OCI-LY7 (cell line): Measurements from ENCODE around the gene ZNF592. TPM values are rescaled to one million over a fixed set of nuclear protein-coding genes. Genes with fewer than 3 reads are reported as not detected.

Experiments
- BruUV-seq: library from RNA; stranded (reverse); fragments of 400-500 nt; replicated peaks from 2 replicates; lab custom pipeline; 2021; lab: Mats Ljungman, UMichigan
- CTCF ChIA-PET: fragments of 300-600 bp; sonication (Branson Sonifier 250); formaldehyde crosslinking; loops from one replicate; lab custom pipeline; 2022; ENCODE audit warnings: antibody characterized with exemption; ENCODE audit not compliant: unreplicated experiment; lab: Charles Lee
- POLR2A ChIA-PET: fragments of 300-600 bp; sonication (Branson Sonifier 250); formaldehyde crosslinking; loops from one replicate; lab custom pipeline; 2022; ENCODE audit warnings: antibody characterized with exemption; lab: Charles Lee
- DNase-seq: peaks from one replicate; pipeline ENCODE4 v3.0.0-alpha.2; 2015; ENCODE audit warnings: low spot score
- H2AFZ ChIP-seq: fragments of 200-600 bp; sonication (generic), shearing (Covaris generic); 2 replicates; pipeline ENCODE4 v1.6.1; 2014; ENCODE audit warnings: mild to moderate bottlenecking, antibody characterized with exemption, low read length, moderate library complexity
- H3K27ac ChIP-seq: fragments of 200-600 bp; sonication (generic); 2 replicates; pipeline ENCODE4 v1.5.1; 2014; ENCODE audit warnings: mixed run types, low read depth, mild to moderate bottlenecking, moderate library complexity, low read length, inconsistent platforms; ENCODE audit not compliant: poor library complexity, severe bottlenecking
- H3K36me3 ChIP-seq: fragments of 200-600 bp; sonication (generic); 2 replicates; pipeline ENCODE4 v1.6.1; 2014; ENCODE audit warnings: mild to moderate bottlenecking, antibody characterized with exemption, low read length, moderate library complexity, mixed read lengths; ENCODE audit not compliant: insufficient read depth
- H3K4me1 ChIP-seq: fragments of 200-600 bp; sonication (generic); 2 replicates; pipeline ENCODE4 v1.5.1; 2014; ENCODE audit warnings: mild to moderate bottlenecking, low read length; ENCODE audit not compliant: insufficient read depth, poor library complexity, severe bottlenecking
- H3K4me2 ChIP-seq: fragments of 200-600 bp; sonication (generic); 2 replicates; pipeline ENCODE4 v1.6.1; 2014; ENCODE audit warnings: mild to moderate bottlenecking, low read length
- H3K4me3 ChIP-seq: fragments of 200-600 bp; sonication (generic); 2 replicates; pipeline ENCODE4 v1.5.1; 2014; ENCODE audit warnings: mild to moderate bottlenecking, low read depth, low read length; ENCODE audit not compliant: poor library complexity, severe bottlenecking
- H3K79me2 ChIP-seq: fragments of 200-600 bp; sonication (generic); 2 replicates; pipeline ENCODE4 v1.6.1; 2016; ENCODE audit warnings: low read depth, mild to moderate bottlenecking, low read length, moderate library complexity, mixed read lengths; ENCODE audit not compliant: insufficient read depth
- H3K9me2 ChIP-seq: fragments of 200-600 bp; sonication (generic); 2 replicates; pipeline ENCODE4 v1.6.1; 2016; ENCODE audit warnings: mild to moderate bottlenecking, low read length, mixed read lengths; ENCODE audit not compliant: insufficient read depth
- H3K9me3 ChIP-seq: fragments of 200-600 bp; sonication (generic); 2 replicates; pipeline ENCODE4 v1.6.1; 2014; ENCODE audit warnings: mild to moderate bottlenecking, mixed run types, low read length, mixed read lengths
- H4K20me1 ChIP-seq: fragments of 200-600 bp; sonication (generic); 2 replicates; pipeline ENCODE4 v1.6.1; 2014; ENCODE audit warnings: mild to moderate bottlenecking, antibody characterized with exemption, low read length, moderate library complexity, mixed read lengths; ENCODE audit not compliant: insufficient read depth
- EZH2phosphoT487 ChIP-seq: fragments of 200-600 bp; sonication (generic); IDR thresholded peaks from 2 replicates; pipeline ENCODE4 v1.6.1; 2018; ENCODE audit warnings: low read depth, borderline replicate concordance, mild to moderate bottlenecking, mixed run types, antibody characterized with exemption, low read length, moderate library complexity, mixed read lengths
- intact Hi-C: fragments of 100-400 bp; cut with micrococcal nuclease; formaldehyde crosslinking; loops from one replicate; pipeline ENCODE4 v1.10.0; 2022; ENCODE audit not compliant: unreplicated experiment
- total RNA-seq, 2 experiments: library from RNA; depleted of rRNA in 1 of 2; stranded (reverse); fragments of >200 nt in 1 of 2; shearing (Covaris generic) in 1 of 2; gene quantifications; 2 replicates each; pipeline ENCODE4 v1.2.3, GENCODE V29; 2014 to 2022
- TF ChIP-seq, protein P1 (sequence below): fragments of 200-600 bp; sonication (generic); conservative IDR thresholded peaks from 2 replicates; pipeline ENCODE4 v1.5.1; 2014; ENCODE audit warnings: mild to moderate bottlenecking, antibody characterized with exemption, low read length, moderate library complexity, mixed read lengths

ZNF592 gene
- total RNA-seq, 2 experiments from 2014 or later, result 23.0 to 41.3 TPM

DNA sequence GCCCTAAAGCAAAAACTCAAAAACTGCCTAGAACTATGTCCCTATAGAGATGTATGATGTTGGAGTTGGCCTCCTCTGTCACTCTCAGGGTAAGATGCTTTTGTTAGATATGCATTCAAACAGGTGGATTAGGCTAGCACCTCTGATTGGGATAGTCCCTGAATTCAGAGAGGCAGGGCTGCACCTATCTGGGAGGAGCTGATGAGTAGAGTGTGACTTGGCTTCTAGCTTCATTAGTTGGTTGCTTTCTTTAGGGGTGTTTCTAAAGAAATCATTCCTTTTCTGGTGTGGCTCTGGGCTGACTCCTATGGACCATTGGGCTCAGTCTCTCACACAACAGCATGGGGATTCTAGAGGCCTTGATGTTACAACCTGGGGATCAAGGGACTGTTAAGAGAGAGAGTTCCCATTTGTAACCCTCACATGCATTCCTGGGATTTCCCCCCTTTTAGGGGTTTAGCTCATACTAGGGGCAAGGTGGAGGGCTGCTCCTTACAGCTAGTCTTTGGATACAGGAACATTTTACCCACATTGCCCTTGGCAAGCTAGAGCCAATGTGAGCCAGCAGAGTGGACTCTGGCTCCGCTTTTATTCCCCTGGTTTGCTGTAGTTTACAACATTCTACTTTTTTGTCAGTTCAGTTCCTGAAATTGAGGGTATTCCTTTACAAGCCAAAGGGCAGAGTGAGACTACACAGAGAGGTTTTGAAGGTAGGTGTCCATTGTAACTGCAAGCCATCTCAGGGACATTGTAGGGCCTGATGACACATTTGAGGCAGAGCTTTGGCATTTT lies 7.5 kb downstream of the ZNF592 start:
- Histone ChIP-seq H3K4me3 (no peak overlapping the region), H3K4me2 (no peak overlapping the region), H3K4me1 (peaks cover 47% of the 10 kb centered on the region), H3K27ac (no peak overlapping the region), H3K9me2 (no peaks in the 10 kb centered on the region), H3K36me3 (peaks cover 50% of the 10 kb centered on the region), H3K9me3 (no peaks in the 10 kb centered on the region), H4K20me1 (peaks cover 27% of the 10 kb centered on the region; the same call in 1 of the 2 replicates), H2AFZ (no peak overlapping the region), H3K79me2 (peaks cover 100% of the 10 kb centered on the region)
- no TSS peak for BruUV-seq
- ChIA-PET POLR2A (interaction anchor here (0.7 to 1.0 kb wide), 2 partner anchors 9 to 31 kb away, joined by 3 to 4 read pairs; no protein-coding TSS in a partner anchor), CTCF (interaction anchor here (0.6 kb wide), 1 partner anchor 69 kb away, joined by 3 read pairs; no protein-coding TSS in a partner anchor)
- intact Hi-C loops, result no loop called here
- DNase-seq, result no peak
- TF ChIP-seq EZH2phosphoT487, result no peak

DNA sequence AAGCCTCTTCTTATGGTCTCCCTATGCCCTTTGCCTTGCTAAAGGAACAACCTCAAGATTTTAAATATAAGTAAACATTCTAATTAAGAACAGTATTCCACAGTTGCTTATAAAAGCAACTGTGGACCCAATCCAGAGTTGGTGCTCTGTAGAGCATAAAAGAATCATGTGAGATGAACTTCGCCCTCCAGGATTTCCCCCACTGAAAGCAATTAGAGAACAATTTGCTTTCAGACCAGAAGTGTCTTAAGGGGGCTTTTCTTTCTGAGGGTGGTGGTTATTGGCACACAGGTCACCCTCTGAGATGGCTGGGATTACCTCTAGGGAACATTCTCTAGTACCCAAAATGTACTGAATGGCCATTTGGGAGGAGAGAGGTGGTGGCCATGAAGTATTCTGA lies 10.6 kb downstream of the ZNF592 start:
- no peak overlapping the region for H2AFZ ChIP-seq
- H3K36me3 ChIP-seq, result peaks cover 40% of the 10 kb centered on the region
- no peaks in the 10 kb centered on the region for H3K9me2 ChIP-seq
- CTCF ChIA-PET, result no interaction called here
- no TSS peak for BruUV-seq
- intact Hi-C loops, result no loop called here
- H3K4me3 ChIP-seq, result no peak overlapping the region
- H4K20me1 ChIP-seq, result peaks cover 45% of the 10 kb centered on the region
- TF ChIP-seq, protein P1, sequence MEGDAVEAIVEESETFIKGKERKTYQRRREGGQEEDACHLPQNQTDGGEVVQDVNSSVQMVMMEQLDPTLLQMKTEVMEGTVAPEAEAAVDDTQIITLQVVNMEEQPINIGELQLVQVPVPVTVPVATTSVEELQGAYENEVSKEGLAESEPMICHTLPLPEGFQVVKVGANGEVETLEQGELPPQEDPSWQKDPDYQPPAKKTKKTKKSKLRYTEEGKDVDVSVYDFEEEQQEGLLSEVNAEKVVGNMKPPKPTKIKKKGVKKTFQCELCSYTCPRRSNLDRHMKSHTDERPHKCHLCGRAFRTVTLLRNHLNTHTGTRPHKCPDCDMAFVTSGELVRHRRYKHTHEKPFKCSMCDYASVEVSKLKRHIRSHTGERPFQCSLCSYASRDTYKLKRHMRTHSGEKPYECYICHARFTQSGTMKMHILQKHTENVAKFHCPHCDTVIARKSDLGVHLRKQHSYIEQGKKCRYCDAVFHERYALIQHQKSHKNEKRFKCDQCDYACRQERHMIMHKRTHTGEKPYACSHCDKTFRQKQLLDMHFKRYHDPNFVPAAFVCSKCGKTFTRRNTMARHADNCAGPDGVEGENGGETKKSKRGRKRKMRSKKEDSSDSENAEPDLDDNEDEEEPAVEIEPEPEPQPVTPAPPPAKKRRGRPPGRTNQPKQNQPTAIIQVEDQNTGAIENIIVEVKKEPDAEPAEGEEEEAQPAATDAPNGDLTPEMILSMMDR, result no peak
- TF ChIP-seq EZH2phosphoT487, result no peak
- H3K4me1 ChIP-seq, result peaks cover 42% of the 10 kb centered on the region
- H3K27ac ChIP-seq, result no peak overlapping the region
- POLR2A ChIA-PET, result interaction anchor here (0.5 kb wide), 1 partner anchor 101 kb away, joined by 3 read pairs; the partner anchor contains the start of gene NMB
- H3K9me3 ChIP-seq, result no peaks in the 10 kb centered on the region
- DNase-seq, result no peak
- peaks cover 100% of the 10 kb centered on the region for H3K79me2 ChIP-seq
- H3K4me2 ChIP-seq, result no peak overlapping the region

DNA sequence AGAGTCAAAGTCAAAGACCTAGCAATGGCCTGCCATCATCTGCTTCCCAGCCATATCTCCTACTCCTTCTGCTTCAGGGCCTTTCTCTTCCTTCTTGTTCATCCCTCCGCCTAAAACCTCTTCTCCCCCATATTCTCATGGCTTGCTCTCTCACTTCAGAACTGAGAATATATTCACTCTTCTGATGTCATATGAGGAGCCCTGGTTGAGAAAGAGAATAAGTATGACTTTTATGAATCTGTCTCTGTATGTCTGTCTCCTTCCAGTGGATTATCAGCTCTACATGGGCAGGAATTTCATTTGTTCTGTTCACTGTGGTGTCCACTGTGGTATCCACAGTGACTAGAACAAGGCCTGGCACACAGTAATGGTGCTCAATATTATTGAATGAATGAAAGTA lies 11.8 kb downstream of the ZNF592 start:
- ChIA-PET POLR2A (no interaction called here), CTCF (no interaction called here)
- Histone ChIP-seq H3K4me2 (peak overlapping the region; percentile 32; the same call in 1 of the 2 replicates), H3K27ac (no peak overlapping the region), H3K4me3 (no peak overlapping the region), H3K4me1 (peaks cover 34% of the 10 kb centered on the region), H3K9me2 (no peaks in the 10 kb centered on the region), H3K9me3 (no peaks in the 10 kb centered on the region), H2AFZ (no peak overlapping the region), H3K36me3 (peaks cover 43% of the 10 kb centered on the region), H4K20me1 (peaks cover 45% of the 10 kb centered on the region), H3K79me2 (peaks cover 99% of the 10 kb centered on the region)
- BruUV-seq, result no TSS peak
- intact Hi-C loops, result no loop called here
- no peak for DNase-seq
- TF ChIP-seq, protein P1, result no peak
- TF ChIP-seq EZH2phosphoT487, result no peak
